CD14-positive monocyte (primary cell): ENCODE data around the gene TEAD4. TPM values are rescaled to one million over a fixed set of nuclear protein-coding genes. Genes with fewer than 3 reads are reported as not detected.

Experiments used
- DNase-seq, 3 donors: peaks; one replicate each; pipeline ENCODE4 v3.0.0-alpha.2; 2011 to 2022
- H2AFZ ChIP-seq: 2 replicates; pipeline ENCODE4 v1.6.0; 2012; ENCODE audit warnings: mild to moderate bottlenecking, low read depth, low read length, inconsistent platforms; ENCODE audit not compliant: insufficient read depth, poor library complexity, severe bottlenecking
- H3K27ac ChIP-seq, 2 donors: 1 replicate in 1 of 2; 2 replicates in 1 of 2; pipeline ENCODE4 v1.5.1; 2012 to 2013; ENCODE audit warnings: low read length in 2 of 2, control low read depth in 1 of 2, inconsistent platforms in 1 of 2, low read depth in 1 of 2, mild to moderate bottlenecking in 1 of 2
- H3K27me3 ChIP-seq, 2 donors: one replicate each; pipeline versions ENCODE4 v1.6.0 to v1.6.1; 2011 to 2013; ENCODE audit warnings: low read length in 2 of 2; ENCODE audit not compliant: control insufficient read depth in 2 of 2, insufficient read depth in 2 of 2
- H3K36me3 ChIP-seq, 2 donors: replicated peaks in 1 of 2; 1 replicate in 1 of 2; 2 replicates in 1 of 2; pipeline versions ENCODE4 v1.5.1 to v1.6.1; 2012 to 2013; ENCODE audit warnings: low read length in 2 of 2, control low read depth in 1 of 2, inconsistent platforms in 1 of 2, mild to moderate bottlenecking in 1 of 2; ENCODE audit not compliant: insufficient read depth in 2 of 2, control insufficient read depth in 1 of 2
- H3K4me1 ChIP-seq, 2 donors: 1 replicate in 1 of 2; 2 replicates in 1 of 2; pipeline versions ENCODE4 v1.5.1 to v1.6.1; 2012 to 2013; ENCODE audit warnings: low read length in 2 of 2, control low read depth in 1 of 2, inconsistent platforms in 1 of 2, mild to moderate bottlenecking in 1 of 2, moderate library complexity in 1 of 2; ENCODE audit not compliant: insufficient read depth in 2 of 2, control insufficient read depth in 1 of 2
- H3K4me2 ChIP-seq: replicated peaks from 2 replicates; pipeline ENCODE3; 2012; ENCODE audit warnings: low read length, moderate library complexity, mild to moderate bottlenecking; ENCODE audit not compliant: poor library complexity, severe bottlenecking; ENCODE audit errors: extremely low read depth
- H3K4me3 ChIP-seq, 3 experiments: fragments of 200-600 bp in 1 of 3; sonication (generic) in 1 of 3; replicated peaks in 1 of 3; 1 replicate in 2 of 3; 2 replicates in 1 of 3; pipeline ENCODE4 v1.5.1; 2011 to 2013; ENCODE audit warnings: low read length in 3 of 3, mild to moderate bottlenecking in 3 of 3, control low read depth in 2 of 3, low read depth in 2 of 3, inconsistent platforms in 1 of 3, moderate library complexity in 1 of 3
- H3K79me2 ChIP-seq: 2 replicates; pipeline ENCODE4 v1.6.0; 2012; ENCODE audit warnings: mild to moderate bottlenecking, control low read depth, inconsistent platforms, low read length, moderate library complexity; ENCODE audit not compliant: insufficient read depth
- H3K9ac ChIP-seq: 2 replicates; pipeline ENCODE4 v1.6.0; 2017; ENCODE audit warnings: low read length, mild to moderate bottlenecking; ENCODE audit not compliant: insufficient read depth, poor library complexity, severe bottlenecking
- H3K9me3 ChIP-seq, 2 donors: replicated peaks in 1 of 2; 1 replicate in 1 of 2; 2 replicates in 1 of 2; pipeline versions ENCODE4 v1.5.1 to v1.6.1; 2012 to 2013; ENCODE audit warnings: low read length in 2 of 2, control low read depth in 1 of 2; ENCODE audit not compliant: control insufficient read depth in 1 of 2, insufficient read depth in 1 of 2
- H4K20me1 ChIP-seq: 2 replicates; pipeline ENCODE4 v1.6.0; 2012; ENCODE audit warnings: mild to moderate bottlenecking, low read length, control low read depth, moderate library complexity; ENCODE audit not compliant: insufficient read depth
- H3K27ac Mint-ChIP-seq, 7 donors: one replicate each; pipeline ENCODE4 v1.8.0; 2020; ENCODE audit warnings: mild to moderate bottlenecking in 7 of 7, mixed read lengths in 7 of 7, moderate library complexity in 6 of 7, inconsistent platforms in 2 of 7
- H3K27me3 Mint-ChIP-seq, 3 donors: one replicate each; pipeline ENCODE4 v1.8.0; 2021 to 2022; ENCODE audit warnings: low read depth in 3 of 3, mild to moderate bottlenecking in 3 of 3, mixed read lengths in 3 of 3, moderate library complexity in 3 of 3, inconsistent platforms in 1 of 3
- H3K36me3 Mint-ChIP-seq, 2 donors: one replicate each; pipeline ENCODE4 v1.8.0; 2020; ENCODE audit warnings: mixed read lengths in 2 of 2, inconsistent platforms in 1 of 2, mild to moderate bottlenecking in 1 of 2
- H3K4me1 Mint-ChIP-seq: one replicate; pipeline ENCODE4 v1.8.0; 2020; ENCODE audit warnings: mild to moderate bottlenecking, mixed read lengths
- H3K4me3 Mint-ChIP-seq, 2 donors: one replicate each; pipeline ENCODE4 v1.8.0; 2020; ENCODE audit warnings: mild to moderate bottlenecking in 2 of 2, mixed read lengths in 2 of 2, moderate library complexity in 1 of 2
- H3K9me3 Mint-ChIP-seq, 7 donors: one replicate each; pipeline ENCODE4 v1.8.0; 2020 to 2022; ENCODE audit warnings: mixed read lengths in 7 of 7, mild to moderate bottlenecking in 6 of 7, moderate library complexity in 6 of 7, inconsistent platforms in 2 of 7
- CTCF ChIP-seq: fragments of 200-600 bp; IDR thresholded peaks from one replicate; pipeline ENCODE4 v1.8.0; 2022; ENCODE audit warnings: antibody characterized with exemption, mild to moderate bottlenecking
- WGBS: methylation state at CpG from one replicate; pipeline ENCODE4 v1.1.5; 2013; ENCODE audit warnings: missing lambda C conversion rate; ENCODE audit not compliant: insufficient coverage; 5-methylcytosine and 5-hydroxymethylcytosine counted together
- intact Hi-C, 2 donors: fragments of 100-400 bp; cut with micrococcal nuclease; formaldehyde crosslinking; loops; one replicate each; pipeline versions ENCODE4 v1.15.0 to v1.15.1; 2023
- polyA plus RNA-seq, 3 donors: library from polyadenylated mRNA; depleted of rRNA in 1 of 3; unstranded in 2 of 3; stranded (reverse) in 1 of 3; fragments of 300-500 nt in 2 of 3; fragments of >200 nt in 1 of 3; fragmentation: Illumina TruSeq in 2 of 3; gene quantifications; 1 replicate in 2 of 3; 2 replicates in 1 of 3; pipeline ENCODE4 v1.2.3, GENCODE V29; 2012 to 2021
- small RNA-seq: library from RNA; depleted of rRNA; stranded (forward); fragments of <200 nt; gene quantifications from one replicate; pipeline ENCODE3, GENCODE V24; 2012; ENCODE audit warnings: low read depth; ENCODE audit not compliant: insufficient read length

TEAD4 gene
- polyA plus RNA-seq, 3 donors: not detected

GRCh38 chr12:3087758-3088650 is 128.8 kb downstream of the TEAD4 start:
- DNase-seq: no peak
- H4K20me1 ChIP-seq: no peaks in the 10 kb centered on the region
- no peaks in the 10 kb centered on the region for H3K9me3 ChIP-seq
- Mint-ChIP-seq H3K36me3 (no peaks in the 10 kb centered on the region), H3K27me3 (peaks cover 5 to 22% (median 8%) of the 10 kb centered on the region in 3 donors), H3K4me1 (no peaks in the 10 kb centered on the region), H3K9me3 (peaks cover 0 to 4% (median 0%) of the 10 kb centered on the region in 7 donors), H3K27ac (no peak overlapping the region), H3K4me3 (no peak overlapping the region)
- WGBS: 90% methylated on average over 11 of the region's 11 CpGs
- no peak overlapping the region for H2AFZ ChIP-seq
- no peak for TF ChIP-seq CTCF
- no peaks in the 10 kb centered on the region for H3K79me2 ChIP-seq
- no peaks in the 10 kb centered on the region for H3K36me3 ChIP-seq
- no peak overlapping the region for H3K4me3 ChIP-seq
- H3K4me1 ChIP-seq: no peaks in the 10 kb centered on the region
- no peak overlapping the region for H3K27ac ChIP-seq
- no peak overlapping the region for H3K4me2 ChIP-seq
- H3K9ac ChIP-seq: no peak overlapping the region
- intact Hi-C loops: no loop called here
- no peaks in the 10 kb centered on the region for H3K27me3 ChIP-seq

GRCh38 chr12:3089588-3089987 is 130.4 kb downstream of the TEAD4 start:
- Histone ChIP-seq H3K9ac (no peak overlapping the region), H3K27ac (no peak overlapping the region), H3K4me3 (no peak overlapping the region), H3K79me2 (no peaks in the 10 kb centered on the region), H3K36me3 (no peaks in the 10 kb centered on the region), H4K20me1 (no peaks in the 10 kb centered on the region), H3K27me3 (no peaks in the 10 kb centered on the region), H3K9me3 (no peaks in the 10 kb centered on the region), H2AFZ (no peak overlapping the region), H3K4me2 (no peak overlapping the region), H3K4me1 (no peaks in the 10 kb centered on the region)
- Mint-ChIP-seq H3K9me3 (no peaks in the 10 kb centered on the region), H3K4me1 (no peaks in the 10 kb centered on the region), H3K27me3 (peaks cover 5 to 22% (median 8%) of the 10 kb centered on the region in 3 donors), H3K27ac (no peak overlapping the region), H3K36me3 (no peaks in the 10 kb centered on the region), H3K4me3 (no peak overlapping the region)
- no peak for TF ChIP-seq CTCF
- no peak for DNase-seq
- 93% methylated on average over 2 of the region's 5 CpGs for WGBS
- intact Hi-C loops: no loop called here

Small RNAs within 50 kb of the gene (small RNA-seq; reads per million reads assigned to genes)
- not detected for gene RNU6-1315P

Other genes with a start within 250 kb of the TEAD4 start
- gene FKBP4, start 164.4 kb upstream of the TEAD4 start, polyA plus RNA-seq: 10 to 100 TPM; 19.3 to 22.1 (median 20.1) TPM
- gene ITFG2, start 146.7 kb upstream of the TEAD4 start, polyA plus RNA-seq: 10 to 100 TPM; 19.1 to 51.2 (median 24.0) TPM
- gene NRIP2, start 124.4 kb upstream of the TEAD4 start, polyA plus RNA-seq: under 1 TPM in 2 of 3 donors, not detected in 1; 0.19 to 0.24 TPM
- gene TEX52, start 102.4 kb upstream of the TEAD4 start, polyA plus RNA-seq: not detected
- gene FOXM1, start 82.2 kb upstream of the TEAD4 start, polyA plus RNA-seq: under 1 TPM in 1 of 3 donors, not detected in 2; 0.03 TPM
- gene RHNO1, start 82.2 kb upstream of the TEAD4 start, polyA plus RNA-seq: 10 to 100 TPM; 10.2 to 24.7 (median 19.8) TPM
- gene TULP3, start 68.5 kb upstream of the TEAD4 start, polyA plus RNA-seq: 1 to 10 TPM; 1.7 to 3.6 (median 2.3) TPM
- gene TSPAN9, start 118.0 kb downstream of the TEAD4 start, polyA plus RNA-seq: under 1 TPM; 0.15 to 0.34 (median 0.25) TPM